Endothelial cell of umbilical vein (primary cell): ENCODE measurements around the gene DLG3. TPM values are rescaled to one million over a fixed set of nuclear protein-coding genes. Genes with fewer than 3 reads are reported as not detected.

Experiments used
- BruUV-seq: library from RNA; stranded (reverse); fragments of 400-500 nt; replicated peaks from 2 replicates; lab custom pipeline; 2021; lab: Mats Ljungman, UMichigan
- CTCF ChIA-PET: fragments of 300-600, 350-600 bp; sonication (Branson Sonifier 250); formaldehyde crosslinking; loops from one replicate; lab custom pipeline; 2021; ENCODE audit warnings: antibody characterized with exemption, inconsistent platforms; lab: Charles Lee
- POLR2A ChIA-PET: fragments of 300-600, 350-600 bp; sonication (Branson Sonifier 250); formaldehyde crosslinking; loops from one replicate; lab custom pipeline; 2021; ENCODE audit warnings: antibody characterized with exemption, inconsistent platforms; lab: Charles Lee
- DNase-seq: peaks from one replicate; pipeline ENCODE4 v3.0.0-alpha.2; 2011; ENCODE audit warnings: low read depth, low spot score
- FAIRE-seq: peaks from 2 replicates; lab custom pipeline; 2011; peaks lifted over from hg19 to GRCh38; lab: Jason Lieb, UNC
- H2AFZ ChIP-seq: 2 replicates; pipeline ENCODE4 v1.6.0; 2012; ENCODE audit warnings: low read depth, low read length, control low read depth, inconsistent platforms
- H3K27ac ChIP-seq: 2 replicates; pipeline ENCODE4 v1.5.1; 2011; ENCODE audit warnings: low read depth, mild to moderate bottlenecking, control low read depth, low read length, moderate library complexity; ENCODE audit not compliant: insufficient read depth
- H3K27me3 ChIP-seq, 2 experiments: 2 replicates each; pipeline versions ENCODE4 v1.6.0 to v1.6.1; 2011; ENCODE audit warnings: low read length in 2 of 2, mixed read lengths in 1 of 2; ENCODE audit not compliant: control insufficient read depth in 2 of 2, insufficient read depth in 2 of 2
- H3K36me3 ChIP-seq, 2 experiments: 2 replicates in 1 of 2; 3 replicates in 1 of 2; pipeline ENCODE4 v1.5.1; 2011; ENCODE audit warnings: low read length in 2 of 2, mild to moderate bottlenecking in 1 of 2, moderate library complexity in 1 of 2; ENCODE audit not compliant: control insufficient read depth in 2 of 2, insufficient read depth in 2 of 2; ENCODE audit errors: extremely low read depth in 1 of 2
- H3K4me1 ChIP-seq: 3 replicates; pipeline ENCODE4 v1.5.1; 2011; ENCODE audit warnings: mild to moderate bottlenecking, low read length; ENCODE audit not compliant: control insufficient read depth, insufficient read depth; ENCODE audit errors: extremely low read depth
- H3K4me2 ChIP-seq: 2 replicates; pipeline ENCODE4 v1.6.1; 2011; ENCODE audit warnings: low read length, control low read depth, mixed read lengths; ENCODE audit not compliant: insufficient read depth
- H3K4me3 ChIP-seq, 3 experiments: fragments of 200-600 bp in 1 of 3; sonication (generic), shearing (Covaris generic) in 1 of 3; replicated peaks in 1 of 3; 2 replicates each; pipeline ENCODE4 v1.5.1; 2011 to 2016; ENCODE audit warnings: control low read depth in 3 of 3, low read length in 3 of 3, mild to moderate bottlenecking in 2 of 3, inconsistent platforms in 1 of 3, low read depth in 1 of 3, moderate library complexity in 1 of 3; ENCODE audit not compliant: insufficient read depth in 1 of 3
- H3K79me2 ChIP-seq: 2 replicates; pipeline ENCODE4 v1.6.0; 2012; ENCODE audit warnings: low read length, inconsistent platforms; ENCODE audit not compliant: control insufficient read depth, insufficient read depth
- H3K9ac ChIP-seq: replicated peaks from 2 replicates; pipeline ENCODE3; 2011; ENCODE audit warnings: low read length, control low read depth; ENCODE audit not compliant: insufficient read depth; ENCODE audit errors: extremely low read depth
- H3K9me1 ChIP-seq: replicated peaks from 3 replicates; pipeline ENCODE4 v1.6.0; 2011; ENCODE audit warnings: mild to moderate bottlenecking, low read length; ENCODE audit not compliant: control insufficient read depth, insufficient read depth; ENCODE audit errors: extremely low read depth
- H3K9me3 ChIP-seq: replicated peaks from 2 replicates; pipeline ENCODE4 v1.5.1; 2012; ENCODE audit warnings: low read length, inconsistent platforms; ENCODE audit not compliant: control insufficient read depth, insufficient read depth
- H4K20me1 ChIP-seq: replicated peaks from 2 replicates; pipeline ENCODE3; 2011; ENCODE audit warnings: mild to moderate bottlenecking, low read length; ENCODE audit not compliant: control insufficient read depth, insufficient read depth; ENCODE audit errors: extremely low read depth
- EZH2 ChIP-seq: IDR thresholded peaks from 2 replicates; pipeline ENCODE4 v1.6.1; 2012; ENCODE audit warnings: borderline replicate concordance, low read depth, mild to moderate bottlenecking, moderate library complexity, low read length, inconsistent platforms; ENCODE audit not compliant: severe bottlenecking
- FOS ChIP-seq: IDR thresholded peaks from 2 replicates; pipeline ENCODE4 v1.6.1; 2011; ENCODE audit warnings: mild to moderate bottlenecking, low read length, moderate library complexity, borderline replicate concordance; ENCODE audit not compliant: insufficient read depth
- GATA2 ChIP-seq: IDR thresholded peaks from 2 replicates; pipeline ENCODE4 v1.7.0; 2011; ENCODE audit warnings: low read depth, mild to moderate bottlenecking, moderate library complexity, mixed read lengths, low read length; ENCODE audit not compliant: insufficient read length, insufficient read depth
- MYC ChIP-seq: IDR thresholded peaks from one replicate; pipeline ENCODE4 v1.6.1; 2011; ENCODE audit warnings: mild to moderate bottlenecking, low read depth, low read length
- POLR2A ChIP-seq: IDR thresholded peaks from 2 replicates; pipeline ENCODE4 v1.6.1; 2012; ENCODE audit warnings: low read depth, mild to moderate bottlenecking, control low read depth, low read length
- POLR2AphosphoS5 ChIP-seq: IDR thresholded peaks from 2 replicates; pipeline ENCODE4 v1.6.1; 2012; ENCODE audit warnings: low read depth, mild to moderate bottlenecking, control low read depth, low read length, moderate library complexity; ENCODE audit not compliant: insufficient read depth
- dilution Hi-C: fragments of 300-500 bp; cut with MboI; formaldehyde crosslinking; loops from one replicate; pipeline ENCODE4 v1.15.0; 2019; ENCODE audit warnings: low sequenced_read_pairs; ENCODE audit not compliant: extremely low pct_ligation_motif_present
- intact Hi-C: fragments of 100-400 bp; cut with micrococcal nuclease; formaldehyde crosslinking; loops from one replicate; pipeline ENCODE4 v1.10.0; 2022
- polyA plus RNA-seq, 4 experiments: library from polyadenylated mRNA; depleted of rRNA in 3 of 4; stranded (reverse) in 3 of 4; unstranded in 1 of 4; fragments of >200 nt; gene quantifications; 2 replicates each; pipeline versions ENCODE4 v1.2.1 to v1.2.3, GENCODE V29; 2011 to 2012; ENCODE audit warnings: missing spikeins in 1 of 4
- total RNA-seq: library from RNA; stranded (reverse); gene quantifications from 2 replicates; pipeline ENCODE4 v1.2.3, GENCODE V29; 2021
- TF ChIP-seq, protein P1 (sequence below), 2 donors: IDR thresholded peaks; 1 replicate in 1 of 2; 2 replicates in 1 of 2; pipeline ENCODE4 v1.5.1; 2011; ENCODE audit warnings: low read length in 2 of 2, mild to moderate bottlenecking in 2 of 2, moderate library complexity in 2 of 2, control low read depth in 1 of 2, inconsistent platforms in 1 of 2, low read depth in 1 of 2; ENCODE audit not compliant: insufficient read depth in 1 of 2; ENCODE audit errors: extremely low read depth in 1 of 2
- TF ChIP-seq, protein P2 (sequence below): IDR thresholded peaks from 2 replicates; pipeline ENCODE4 v1.6.1; 2011; ENCODE audit not compliant: insufficient read depth, insufficient read length

The DLG3 gene
- total and polyA plus RNA-seq, 2 donors (not counting 3 experiments of a cell fraction or from before 2014, with no cell fraction given) = 1.2 to 3.2 TPM

GRCh38 chrX:70549429-70549828 is 104.8 kb downstream of the DLG3 start:
- Histone ChIP-seq H3K4me2 (no peak overlapping the region), H2AFZ (no peak overlapping the region), H3K27ac (no peak overlapping the region), H3K27me3 (no peaks in the 10 kb centered on the region), H3K9ac (no peak overlapping the region), H3K79me2 (no peaks in the 10 kb centered on the region), H3K4me3 (no peak overlapping the region), H3K4me1 (no peaks in the 10 kb centered on the region), H3K9me3 (no peaks in the 10 kb centered on the region), H3K36me3 (no peaks in the 10 kb centered on the region), H3K9me1 (no peaks in the 10 kb centered on the region), H4K20me1 (no peaks in the 10 kb centered on the region)
- dilution Hi-C loops (no loop called here), intact Hi-C loops (no loop called here)
- no TSS peak for BruUV-seq
- TF ChIP-seq EZH2 (no peak), POLR2AphosphoS5 (no peak), GATA2 (no peak), MYC (no peak), POLR2A (no peak), FOS (no peak)
- TF ChIP-seq, protein P1, sequence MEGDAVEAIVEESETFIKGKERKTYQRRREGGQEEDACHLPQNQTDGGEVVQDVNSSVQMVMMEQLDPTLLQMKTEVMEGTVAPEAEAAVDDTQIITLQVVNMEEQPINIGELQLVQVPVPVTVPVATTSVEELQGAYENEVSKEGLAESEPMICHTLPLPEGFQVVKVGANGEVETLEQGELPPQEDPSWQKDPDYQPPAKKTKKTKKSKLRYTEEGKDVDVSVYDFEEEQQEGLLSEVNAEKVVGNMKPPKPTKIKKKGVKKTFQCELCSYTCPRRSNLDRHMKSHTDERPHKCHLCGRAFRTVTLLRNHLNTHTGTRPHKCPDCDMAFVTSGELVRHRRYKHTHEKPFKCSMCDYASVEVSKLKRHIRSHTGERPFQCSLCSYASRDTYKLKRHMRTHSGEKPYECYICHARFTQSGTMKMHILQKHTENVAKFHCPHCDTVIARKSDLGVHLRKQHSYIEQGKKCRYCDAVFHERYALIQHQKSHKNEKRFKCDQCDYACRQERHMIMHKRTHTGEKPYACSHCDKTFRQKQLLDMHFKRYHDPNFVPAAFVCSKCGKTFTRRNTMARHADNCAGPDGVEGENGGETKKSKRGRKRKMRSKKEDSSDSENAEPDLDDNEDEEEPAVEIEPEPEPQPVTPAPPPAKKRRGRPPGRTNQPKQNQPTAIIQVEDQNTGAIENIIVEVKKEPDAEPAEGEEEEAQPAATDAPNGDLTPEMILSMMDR (IDR thresholded peaks at IDR 0.05; ENCODE audit: extremely low read depth in 1 of 2, insufficient read depth in 1 of 2, low read depth in 1 of 2, low read length in 2 of 2) = no peak
- TF ChIP-seq, protein P2, sequence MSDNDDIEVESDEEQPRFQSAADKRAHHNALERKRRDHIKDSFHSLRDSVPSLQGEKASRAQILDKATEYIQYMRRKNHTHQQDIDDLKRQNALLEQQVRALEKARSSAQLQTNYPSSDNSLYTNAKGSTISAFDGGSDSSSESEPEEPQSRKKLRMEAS = no peak
- ChIA-PET CTCF (interaction anchor here (1.5 kb wide), 1 partner anchor 98 kb away, joined by 3 read pairs; no protein-coding TSS in a partner anchor), POLR2A (no interaction called here)
- DNase-seq (no peak), FAIRE-seq (no peak)
